K562 (cell line): ENCODE data around the gene RNASET2. TPM values are rescaled to one million over a fixed set of nuclear protein-coding genes. Genes with fewer than 3 reads are reported as not detected.
A peak's percentile ranks its signal among the peaks of the same experiment; 100 is the strongest.

Source experiments
- ATAC-seq: fragments of 200-7000 bp; cut with Tn5 transposase; 3 replicates; pipeline ENCODE4 v1.9.1; 2020; ENCODE audit warnings: moderate library complexity
- BruUV-seq: library from RNA; stranded (reverse); fragments of 400-500 nt; replicated peaks from 2 replicates; lab custom pipeline; 2021; lab: Mats Ljungman, UMichigan
- CTCF ChIA-PET: fragments of 300-600 bp; formaldehyde crosslinking; extraction: SDS; loops from one replicate; lab custom pipeline; 2021; ENCODE audit warnings: low intra/inter-chr PET ratio; lab: Yijun Ruan, JAX
- POLR2A ChIA-PET: fragments of 300-600, 350-650 bp; sonication (Branson Sonifier 250); formaldehyde crosslinking; extraction: SDS; loops from one replicate; lab custom pipeline; 2021; ENCODE audit warnings: antibody characterized with exemption, inconsistent platforms; lab: Yijun Ruan, JAX
- DNase-seq, 4 experiments: peaks; one replicate each; pipeline versions ENCODE4 v3.0.0 to v3.0.0-alpha.2; 2011 to 2018; ENCODE audit warnings: low spot score in 3 of 4, mixed read lengths in 3 of 4; ENCODE audit errors: extremely low read depth in 1 of 4
- FAIRE-seq: peaks from 2 replicates; lab custom pipeline; 2011; peaks lifted over from hg19 to GRCh38; lab: Jason Lieb, UNC
- H2AFZ ChIP-seq: 2 replicates; pipeline ENCODE4 v1.6.0; 2011; ENCODE audit warnings: low read depth, low read length, control low read depth, inconsistent platforms
- H3K27ac ChIP-seq: fragments of 200-600 bp; 3 replicates; pipeline ENCODE4 v1.8.0; 2011; ENCODE audit warnings: low read depth, mild to moderate bottlenecking, control low read depth, inconsistent platforms, low read length, moderate library complexity, mixed read lengths; ENCODE audit errors: extremely low read depth
- H3K27me3 ChIP-seq, 2 experiments: fragments of 300-600 bp in 1 of 2; 2 replicates in 1 of 2; 3 replicates in 1 of 2; pipeline versions ENCODE4 v1.6.0 to v1.8.0; 2011; ENCODE audit warnings: inconsistent platforms in 2 of 2, low read length in 2 of 2, mild to moderate bottlenecking in 1 of 2, mixed read lengths in 1 of 2, moderate library complexity in 1 of 2; ENCODE audit not compliant: control insufficient read depth in 2 of 2, insufficient read depth in 2 of 2
- H3K36me3 ChIP-seq: fragments of 300-600 bp; 3 replicates; pipeline ENCODE4 v1.8.0; 2011; ENCODE audit warnings: mild to moderate bottlenecking, low read length, inconsistent platforms; ENCODE audit not compliant: control insufficient read depth, insufficient read depth
- H3K4me1 ChIP-seq, 2 experiments: fragments of 200-600 bp in 1 of 2; replicated peaks in 1 of 2; 2 replicates in 1 of 2; 3 replicates in 1 of 2; pipeline versions ENCODE4 v1.5.1 to v1.8.0; 2011; ENCODE audit warnings: inconsistent platforms in 2 of 2, low read length in 2 of 2, mild to moderate bottlenecking in 1 of 2, mixed read lengths in 1 of 2, moderate library complexity in 1 of 2; ENCODE audit not compliant: control insufficient read depth in 2 of 2, insufficient read depth in 2 of 2
- H3K4me2 ChIP-seq: 2 replicates; pipeline ENCODE4 v1.6.1; 2011; ENCODE audit warnings: low read length, control low read depth, inconsistent platforms, mixed read lengths; ENCODE audit not compliant: insufficient read depth
- H3K4me3 ChIP-seq: fragments of 200-600 bp; sonication (generic), shearing (Covaris generic); 2 replicates; pipeline ENCODE4 v1.5.1; 2016; ENCODE audit warnings: control low read depth, inconsistent platforms
- H3K79me2 ChIP-seq: fragments of 200-600 bp; 3 replicates; pipeline ENCODE4 v1.8.0; 2011; ENCODE audit warnings: low read length, inconsistent platforms; ENCODE audit not compliant: control insufficient read depth, insufficient read depth
- H3K9ac ChIP-seq, 2 experiments: 2 replicates each; pipeline versions ENCODE4 v1.6.0 to v1.6.1; 2011; ENCODE audit warnings: low read depth in 2 of 2, low read length in 2 of 2, control low read depth in 1 of 2, inconsistent platforms in 1 of 2, mild to moderate bottlenecking in 1 of 2, mixed read lengths in 1 of 2; ENCODE audit not compliant: insufficient read depth in 1 of 2
- H3K9me1 ChIP-seq: one replicate; pipeline ENCODE4 v1.6.0; 2011; ENCODE audit warnings: inconsistent platforms, mild to moderate bottlenecking, low read length, moderate library complexity; ENCODE audit not compliant: control insufficient read depth, insufficient read depth
- H3K9me3 ChIP-seq: replicated peaks from 2 replicates; pipeline ENCODE4 v1.5.1; 2011; ENCODE audit warnings: low read depth, low read length, inconsistent platforms; ENCODE audit not compliant: control insufficient read depth, insufficient read depth
- H4K20me1 ChIP-seq: replicated peaks from 2 replicates; pipeline ENCODE4 v1.6.1; 2011; ENCODE audit warnings: low read length, inconsistent platforms, mixed read lengths; ENCODE audit not compliant: control insufficient read depth, insufficient read depth
- CHD1 ChIP-seq: fragments of 200-600 bp; sonication (generic); IDR thresholded peaks from one replicate; pipeline ENCODE4 v1.6.1; 2012; ENCODE audit warnings: mild to moderate bottlenecking, moderate library complexity, low read length, inconsistent platforms
- ERF ChIP-seq: fragments of 450-650 bp; formaldehyde crosslinking; IDR thresholded peaks from 2 replicates; pipeline ENCODE4 v1.4.0; 2020; ENCODE audit warnings: mild to moderate bottlenecking, mixed read lengths
- GATAD2A ChIP-seq: fragments of 450-650 bp; IDR thresholded peaks from 2 replicates; pipeline ENCODE4 v1.6.1; 2017
- NCOA4 ChIP-seq: fragments of 450-650 bp; IDR thresholded peaks from 2 replicates; pipeline ENCODE4 v1.6.1; 2018; ENCODE audit warnings: mild to moderate bottlenecking; ENCODE audit not compliant: partially characterized antibody
- RERE ChIP-seq: sonication (generic); formaldehyde crosslinking; IDR thresholded peaks from 2 replicates; pipeline ENCODE4 v1.8.0; 2023; ENCODE audit warnings: missing genetic modification reagents, mild to moderate bottlenecking, borderline replicate concordance
- ZNF146 ChIP-seq: IDR thresholded peaks from one replicate; pipeline ENCODE4 v1.6.1; 2018; ENCODE audit warnings: missing compliant biosample characterization; ENCODE audit not compliant: unreplicated experiment
- ZNF212 ChIP-seq: fragments of 450-650 bp; formaldehyde crosslinking; IDR thresholded peaks from 2 replicates; pipeline ENCODE4 v1.4.0; 2020; ENCODE audit warnings: mild to moderate bottlenecking
- ZNF277 ChIP-seq: fragments of 250-450 bp; sonication (Bioruptor Pico); IDR thresholded peaks from 2 replicates; pipeline ENCODE4 v1.8.0; 2022; ENCODE audit warnings: inconsistent platforms, mild to moderate bottlenecking, moderate library complexity, borderline replicate concordance
- ZZZ3 ChIP-seq: fragments of 450-650 bp; IDR thresholded peaks from 2 replicates; pipeline ENCODE4 v1.6.1; 2016; ENCODE audit warnings: antibody characterized with exemption, mild to moderate bottlenecking, moderate library complexity
- WGBS: fragments of 100-300 bp; shearing (Covaris generic); methylation state at CpG from one replicate; pipeline ENCODE4 v1.1.6; 2016; ENCODE audit warnings: low coverage, mixed read lengths; ENCODE audit not compliant: insufficient coverage; ENCODE audit errors: missing lambda C conversion rate; 5-methylcytosine and 5-hydroxymethylcytosine counted together
- in situ Hi-C: fragments of 300-500 bp; cut with MboI; formaldehyde crosslinking; loops from 4 replicates; pipeline ENCODE4 v1.15.0; 2018; ENCODE audit warnings: inconsistent platforms, mixed read lengths
- intact Hi-C: fragments of 100-400 bp; cut with micrococcal nuclease; formaldehyde crosslinking; loops from 2 replicates; pipeline ENCODE4 v1.14.2; 2022
- polyA plus RNA-seq, 8 experiments: library from polyadenylated mRNA; depleted of rRNA in 4 of 8; stranded (reverse) in 5 of 8; unstranded in 3 of 8; fragments of >200 nt; fragmentation: Nextera tagmentation in 2 of 8; fragmentation: Illumina TruSeq in 1 of 8; extraction: Ambion mirVana in 2 of 8; extraction: Trizol in 1 of 8; gene quantifications; 2 replicates each; pipeline versions ENCODE4 v1.2.1 to v1.2.3, GENCODE V29; 2011 to 2014; ENCODE audit warnings: inconsistent platforms in 1 of 8, missing spikeins in 1 of 8
- total RNA-seq, 7 experiments: library from RNA; depleted of rRNA in 6 of 7; stranded (reverse); fragments of >200 nt in 6 of 7; fragmentation: Illumina TruSeq in 2 of 7; extraction: Trizol in 2 of 7; gene quantifications; 2 replicates each; pipeline versions ENCODE4 v1.2.1 to v1.2.3, GENCODE V29; 2011 to 2021; ENCODE audit warnings: low replicate concordance in 1 of 7
- TF ChIP-seq, protein P1 (sequence below), 2 experiments: IDR thresholded peaks; 2 replicates each; pipeline ENCODE4 v1.6.1; 2011; ENCODE audit warnings: borderline replicate concordance in 1 of 2, control low read depth in 1 of 2, low read depth in 1 of 2, low read length in 1 of 2, mild to moderate bottlenecking in 1 of 2, mixed read lengths in 1 of 2, moderate library complexity in 1 of 2; ENCODE audit not compliant: insufficient read depth in 1 of 2, insufficient read length in 1 of 2, poor library complexity in 1 of 2, severe bottlenecking in 1 of 2; ENCODE audit errors: extremely low read depth in 1 of 2

RNASET2 gene
- total and polyA plus RNA-seq, 9 of the 15 experiments (the other 6 are each of a cell fraction or from before 2014, with no cell fraction given), result 7.4 to 141 (median 91.3) TPM

GRCh38 chr6:166955865-166956443 lies 396 bp downstream of the RNASET2 start:
- in situ Hi-C loops (loop anchor here (10.0 kb wide), 1 partner anchor 181 kb away; no protein-coding TSS in a partner anchor), intact Hi-C loops (loop anchor here (2.0 kb wide), 1 partner anchor 43 kb away; the partner anchor contains the start of gene CEP43)
- Histone ChIP-seq H3K9me1 (no peaks in the 10 kb centered on the region), H2AFZ (peak overlapping the region; percentile 93), H3K36me3 (peaks cover 3% of the 10 kb centered on the region; the same call in 2 of the 3 replicates), H4K20me1 (no peaks in the 10 kb centered on the region), H3K9me3 (no peaks in the 10 kb centered on the region), H3K4me2 (peak overlapping the region; percentile 73), H3K4me3 (peak overlapping the region; percentile 75), H3K79me2 (peaks cover 15% of the 10 kb centered on the region), H3K27me3 (no peaks in the 10 kb centered on the region), H3K27ac (peak overlapping the region; percentile 31; the same call in 1 of the 3 replicates), H3K4me1 (peaks cover 31 to 41% of the 10 kb centered on the region in 2 experiments), H3K9ac (peak overlapping the region; percentile 43 to 94; a peak in 3 of 4 replicates)
- FAIRE-seq (no peak), ATAC-seq (peak; percentile 61), DNase-seq (no peak)
- TSS peak; percentile 52 for BruUV-seq
- CTCF ChIA-PET, result no interaction called here
- WGBS, result 2% methylated on average over 39 of the region's 54 CpGs
- POLR2A ChIA-PET, result interaction anchor here (0.6 to 2.2 kb wide), 10 partner anchors 13 to 232 kb away, joined by 3 to 6 read pairs (median 3); partner anchors contain the start of gene CEP43
- 0 out of 2 replicates have a peak, but pooled peaks have one; percentile 9 for TF ChIP-seq GATAD2A
- peak; percentile 62; the same call in 1 of the 2 replicates for TF ChIP-seq ERF
- TF ChIP-seq ZNF212 (CRISPR knock-in tag), result no peak
- TF ChIP-seq NCOA4, result no peak
- TF ChIP-seq, protein P1, sequence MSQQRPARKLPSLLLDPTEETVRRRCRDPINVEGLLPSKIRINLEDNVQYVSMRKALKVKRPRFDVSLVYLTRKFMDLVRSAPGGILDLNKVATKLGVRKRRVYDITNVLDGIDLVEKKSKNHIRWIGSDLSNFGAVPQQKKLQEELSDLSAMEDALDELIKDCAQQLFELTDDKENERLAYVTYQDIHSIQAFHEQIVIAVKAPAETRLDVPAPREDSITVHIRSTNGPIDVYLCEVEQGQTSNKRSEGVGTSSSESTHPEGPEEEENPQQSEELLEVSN (IDR thresholded peaks at IDR 0.05; ENCODE audit: borderline replicate concordance in 1 of 2, extremely low read depth in 1 of 2, insufficient read depth in 1 of 2, insufficient read length in 1 of 2, low read depth in 1 of 2, low read length in 1 of 2, poor library complexity in 1 of 2, severe bottlenecking in 1 of 2), result peak in 1 of 2 experiments; percentile 73
- peak; percentile 82 for TF ChIP-seq CHD1
- TF ChIP-seq RERE (CRISPR knock-in tag), result no peak
- TF ChIP-seq ZNF146 (CRISPR knock-in tag), result no peak
- no peak for TF ChIP-seq ZZZ3
- TF ChIP-seq ZNF277 (CRISPR knock-in tag), result no peak
